Measurements from ENCODE around the gene PWP1.

Gene PWP1

DNA sequence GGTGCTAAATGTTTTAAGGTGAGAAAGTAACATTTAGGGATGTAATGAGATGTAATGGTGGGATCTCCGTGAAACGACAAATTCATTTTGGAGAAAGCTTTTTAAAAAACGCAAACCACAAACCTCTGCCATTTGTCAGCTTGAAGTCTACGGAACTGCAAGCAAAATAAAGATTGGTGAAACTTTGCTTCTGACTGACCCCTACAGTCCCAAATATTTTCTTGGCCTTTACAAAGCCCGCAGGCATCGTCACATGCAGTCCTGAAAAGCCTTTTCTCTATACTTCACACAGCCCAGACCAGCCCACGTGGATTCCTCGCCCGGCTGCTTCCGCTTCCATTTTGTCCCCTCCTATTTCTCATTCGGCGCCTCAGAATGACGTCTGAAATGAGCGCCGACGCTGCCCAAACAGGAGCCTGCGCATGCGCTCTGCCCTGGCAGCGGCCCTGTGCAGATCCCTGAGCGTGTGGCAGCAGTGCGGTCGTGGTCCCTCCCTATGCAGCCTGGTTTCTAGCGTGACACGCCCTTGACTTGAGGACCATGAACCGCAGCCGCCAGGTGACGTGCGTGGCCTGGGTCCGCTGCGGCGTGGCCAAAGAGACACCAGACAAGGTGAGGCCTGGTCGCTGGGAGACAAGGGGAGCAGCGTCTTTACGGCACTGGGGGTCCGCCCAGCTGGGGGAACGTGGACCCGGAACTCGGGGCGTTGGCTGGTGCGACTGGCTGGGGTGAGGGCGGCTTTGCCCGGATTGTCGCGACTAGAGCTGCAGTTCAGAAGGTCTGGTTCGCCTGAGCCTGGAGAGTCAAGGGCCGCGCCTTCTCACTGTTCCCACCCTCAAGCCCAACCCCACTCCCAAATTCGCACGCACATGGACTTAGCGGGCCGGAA lies at the start of gene PWP1:
TSS of gene PWP1 (plus strand) at position 440 of the 889 bp plus-strand sequence. CDS start at position 541, 101 bp downstream.
- peak within 1 kb of the TSS; percentile 71 for H3K27ac ChIP-seq
- H3K4me1 ChIP-seq (ENCODE audit: control insufficient read depth in 1 of 2, insufficient read depth in 1 of 2, low read depth in 1 of 2, low read length in 1 of 2): peaks cover 16 to 17% of the 10 kb centered on the region in 2 experiments
- H3K9me3 ChIP-seq: no peaks in the 10 kb centered on the region
- TF ChIP-seq, protein P1, sequence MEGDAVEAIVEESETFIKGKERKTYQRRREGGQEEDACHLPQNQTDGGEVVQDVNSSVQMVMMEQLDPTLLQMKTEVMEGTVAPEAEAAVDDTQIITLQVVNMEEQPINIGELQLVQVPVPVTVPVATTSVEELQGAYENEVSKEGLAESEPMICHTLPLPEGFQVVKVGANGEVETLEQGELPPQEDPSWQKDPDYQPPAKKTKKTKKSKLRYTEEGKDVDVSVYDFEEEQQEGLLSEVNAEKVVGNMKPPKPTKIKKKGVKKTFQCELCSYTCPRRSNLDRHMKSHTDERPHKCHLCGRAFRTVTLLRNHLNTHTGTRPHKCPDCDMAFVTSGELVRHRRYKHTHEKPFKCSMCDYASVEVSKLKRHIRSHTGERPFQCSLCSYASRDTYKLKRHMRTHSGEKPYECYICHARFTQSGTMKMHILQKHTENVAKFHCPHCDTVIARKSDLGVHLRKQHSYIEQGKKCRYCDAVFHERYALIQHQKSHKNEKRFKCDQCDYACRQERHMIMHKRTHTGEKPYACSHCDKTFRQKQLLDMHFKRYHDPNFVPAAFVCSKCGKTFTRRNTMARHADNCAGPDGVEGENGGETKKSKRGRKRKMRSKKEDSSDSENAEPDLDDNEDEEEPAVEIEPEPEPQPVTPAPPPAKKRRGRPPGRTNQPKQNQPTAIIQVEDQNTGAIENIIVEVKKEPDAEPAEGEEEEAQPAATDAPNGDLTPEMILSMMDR (IDR thresholded peaks at IDR 0.05): no peak
- H3K4me3 ChIP-seq (ENCODE audit: low read depth in 1 of 2, low read length in 1 of 2): peak within 1 kb of the TSS; percentile 69 to 82
- H3K36me3 ChIP-seq: peaks cover 24% of the 10 kb centered on the region
- H3K27me3 ChIP-seq: no peaks in the 10 kb centered on the region

GRCh38 chr12:107641154-107641553 lies 44.4 kb upstream of the PWP1 start:
- H3K4me1 ChIP-seq (ENCODE audit: control insufficient read depth in 1 of 2, insufficient read depth in 1 of 2, low read depth in 1 of 2, low read length in 1 of 2): no peaks in the 10 kb centered on the region
- H3K9me3 ChIP-seq: no peaks in the 10 kb centered on the region
- no peaks in the 10 kb centered on the region for H3K27me3 ChIP-seq
- H3K36me3 ChIP-seq: no peaks in the 10 kb centered on the region
- H3K27ac ChIP-seq: no peak overlapping the region
- TF ChIP-seq, protein P1 (IDR thresholded peaks at IDR 0.05): no peak
- H3K4me3 ChIP-seq (ENCODE audit: low read depth in 1 of 2, low read length in 1 of 2): no peak overlapping the region

- no peaks in the 10 kb centered on the region for H3K9me3 ChIP-seq
- H3K4me1 ChIP-seq (ENCODE audit: control insufficient read depth in 1 of 2, insufficient read depth in 1 of 2, low read depth in 1 of 2, low read length in 1 of 2): no peaks in the 10 kb centered on the region
- H3K27ac ChIP-seq: no peak overlapping the region
- no peaks in the 10 kb centered on the region for H3K36me3 ChIP-seq
- no peaks in the 10 kb centered on the region for H3K27me3 ChIP-seq
- H3K4me3 ChIP-seq (ENCODE audit: low read depth in 1 of 2, low read length in 1 of 2): no peak overlapping the region
- TF ChIP-seq, protein P1 (IDR thresholded peaks at IDR 0.05): no peak
Observed at GRCh38 chr12:107642240-107642639, 43.4 kb upstream of the PWP1 start.

DNA sequence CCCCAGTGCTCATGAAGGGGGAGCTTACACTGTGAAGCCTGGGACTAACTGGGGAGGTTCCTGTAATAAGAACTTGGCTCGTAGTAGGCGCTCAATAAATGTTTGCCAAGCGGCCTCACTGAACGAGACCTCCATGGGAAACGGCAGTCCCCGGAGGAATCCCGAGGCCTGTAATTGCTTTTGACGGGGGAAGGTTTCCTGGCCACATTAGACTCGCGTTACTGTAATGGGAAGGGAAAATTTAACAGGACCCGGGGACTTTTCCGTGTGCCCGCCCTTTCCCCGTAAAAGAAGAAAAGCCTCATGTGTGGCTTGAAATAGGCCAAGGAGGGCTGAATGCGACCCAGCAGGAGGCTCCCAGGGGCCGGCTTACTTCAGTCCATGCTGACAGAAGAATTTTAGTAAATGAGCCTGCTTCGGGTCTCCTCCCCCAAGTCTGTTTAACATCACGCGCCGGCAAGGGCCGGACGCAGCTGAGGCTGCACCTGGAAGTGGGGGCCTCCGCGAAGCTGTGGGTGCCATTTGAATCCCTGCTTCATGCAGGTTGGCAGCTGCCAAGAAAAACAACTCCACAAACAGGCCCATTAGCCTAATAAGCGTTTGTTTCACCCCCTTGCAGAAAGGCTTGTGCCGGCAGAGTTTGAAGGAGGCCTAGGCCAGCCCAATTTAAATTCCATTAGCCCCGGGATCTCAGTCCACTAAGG lies 39.8 kb upstream of the PWP1 start:
- Histone ChIP-seq H3K27ac (no peak overlapping the region), H3K4me3 (ENCODE audit: low read depth in 1 of 2, low read length in 1 of 2) (no peak overlapping the region), H3K27me3 (no peaks in the 10 kb centered on the region), H3K9me3 (no peaks in the 10 kb centered on the region), H3K36me3 (no peaks in the 10 kb centered on the region), H3K4me1 (ENCODE audit: control insufficient read depth in 1 of 2, insufficient read depth in 1 of 2, low read depth in 1 of 2, low read length in 1 of 2) (no peaks in the 10 kb centered on the region)
- TF ChIP-seq, protein P1 (IDR thresholded peaks at IDR 0.05): no peak

- Histone ChIP-seq H3K27ac (no peak overlapping the region), H3K4me1 (ENCODE audit: control insufficient read depth in 1 of 2, insufficient read depth in 1 of 2, low read depth in 1 of 2, low read length in 1 of 2) (no peaks in the 10 kb centered on the region), H3K4me3 (ENCODE audit: low read depth in 1 of 2, low read length in 1 of 2) (no peak overlapping the region), H3K9me3 (no peaks in the 10 kb centered on the region), H3K36me3 (no peaks in the 10 kb centered on the region), H3K27me3 (no peaks in the 10 kb centered on the region)
- TF ChIP-seq, protein P1 (IDR thresholded peaks at IDR 0.05): no peak
Observed at GRCh38 chr12:107646436-107646835, 39.2 kb upstream of the PWP1 start.
